NB4 (cell line): Measurements from ENCODE around the gene NUDT1.

ENCODE experiments used
- POLR2A ChIP-seq: IDR thresholded peaks from 2 replicates; pipeline ENCODE4 v1.6.1; 2011; ENCODE audit warnings: mild to moderate bottlenecking; ENCODE audit not compliant: insufficient read length; ENCODE audit errors: extremely low read depth
- TF ChIP-seq, protein P1 (sequence below): IDR thresholded peaks from one replicate; pipeline ENCODE4 v1.5.1; 2012; ENCODE audit warnings: low read depth, low read length
- TF ChIP-seq, protein P2 (sequence below): IDR thresholded peaks from 2 replicates; pipeline ENCODE4 v1.6.1; 2011; ENCODE audit warnings: low read depth, low read length

DNA sequence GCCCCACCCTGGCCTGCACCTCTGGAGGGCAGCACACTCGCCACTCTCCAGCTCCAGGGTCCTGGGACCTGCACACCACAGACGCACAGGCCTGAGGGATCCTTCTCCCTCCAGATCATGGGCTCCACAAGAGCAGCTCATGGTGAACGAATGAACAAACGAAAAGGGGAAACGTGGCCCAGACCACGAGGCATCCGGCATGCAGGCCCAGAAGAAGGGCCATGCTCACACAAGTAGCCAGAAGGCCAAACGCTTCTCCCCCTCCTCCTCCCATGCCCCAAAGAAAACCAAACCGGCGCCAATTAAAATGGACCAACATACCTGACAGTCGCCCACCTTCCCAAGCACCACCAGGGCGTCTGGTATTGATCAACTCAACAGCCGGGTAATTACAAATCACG lies 39.7 kb upstream of the NUDT1 start:
- TF ChIP-seq, protein P1, sequence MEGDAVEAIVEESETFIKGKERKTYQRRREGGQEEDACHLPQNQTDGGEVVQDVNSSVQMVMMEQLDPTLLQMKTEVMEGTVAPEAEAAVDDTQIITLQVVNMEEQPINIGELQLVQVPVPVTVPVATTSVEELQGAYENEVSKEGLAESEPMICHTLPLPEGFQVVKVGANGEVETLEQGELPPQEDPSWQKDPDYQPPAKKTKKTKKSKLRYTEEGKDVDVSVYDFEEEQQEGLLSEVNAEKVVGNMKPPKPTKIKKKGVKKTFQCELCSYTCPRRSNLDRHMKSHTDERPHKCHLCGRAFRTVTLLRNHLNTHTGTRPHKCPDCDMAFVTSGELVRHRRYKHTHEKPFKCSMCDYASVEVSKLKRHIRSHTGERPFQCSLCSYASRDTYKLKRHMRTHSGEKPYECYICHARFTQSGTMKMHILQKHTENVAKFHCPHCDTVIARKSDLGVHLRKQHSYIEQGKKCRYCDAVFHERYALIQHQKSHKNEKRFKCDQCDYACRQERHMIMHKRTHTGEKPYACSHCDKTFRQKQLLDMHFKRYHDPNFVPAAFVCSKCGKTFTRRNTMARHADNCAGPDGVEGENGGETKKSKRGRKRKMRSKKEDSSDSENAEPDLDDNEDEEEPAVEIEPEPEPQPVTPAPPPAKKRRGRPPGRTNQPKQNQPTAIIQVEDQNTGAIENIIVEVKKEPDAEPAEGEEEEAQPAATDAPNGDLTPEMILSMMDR, result no peak
- no peak for TF ChIP-seq POLR2A
- TF ChIP-seq, protein P2, sequence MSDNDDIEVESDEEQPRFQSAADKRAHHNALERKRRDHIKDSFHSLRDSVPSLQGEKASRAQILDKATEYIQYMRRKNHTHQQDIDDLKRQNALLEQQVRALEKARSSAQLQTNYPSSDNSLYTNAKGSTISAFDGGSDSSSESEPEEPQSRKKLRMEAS, result no peak
